Measurements from ENCODE around the gene ARL4C.
"Not testable (repeated sequence)": the region's sequence is repeated elsewhere in the genome, so short reads cannot be mapped to it uniquely, and the experiment has no call there.

The ARL4C gene

GRCh38 chr2:234469251-234469845, 27.5 kb downstream of the ARL4C start:
- no peak overlapping the region for H3K27ac Mint-ChIP-seq
- peaks cover 2% of the 10 kb centered on the region for H3K9me3 Mint-ChIP-seq
- H3K4me1 Mint-ChIP-seq, result peaks cover 5% of the 10 kb centered on the region
- peak; percentile 60 for ATAC-seq
- H3K36me3 Mint-ChIP-seq, result no peaks in the 10 kb centered on the region
- H3K27me3 Mint-ChIP-seq, result no peaks in the 10 kb centered on the region
- no peak overlapping the region for H3K4me3 Mint-ChIP-seq

- Mint-ChIP-seq H3K4me3 (no peak overlapping the region), H3K36me3 (no peaks in the 10 kb centered on the region), H3K4me1 (peaks cover 5% of the 10 kb centered on the region), H3K27ac (no peak overlapping the region), H3K9me3 (no peaks in the 10 kb centered on the region), H3K27me3 (no peaks in the 10 kb centered on the region)
- no peak for ATAC-seq
These were observed 28.4 kb downstream of the ARL4C start for GRCh38 chr2:234468503-234468902.

GRCh38 chr2:234467289-234467688, 29.6 kb downstream of the ARL4C start:
- Mint-ChIP-seq H3K4me3 (no peak overlapping the region), H3K27me3 (no peaks in the 10 kb centered on the region), H3K27ac (no peak overlapping the region), H3K4me1 (peaks cover 5% of the 10 kb centered on the region), H3K36me3 (no peaks in the 10 kb centered on the region), H3K9me3 (no peaks in the 10 kb centered on the region)
- ATAC-seq, result no peak

- H3K27ac Mint-ChIP-seq, result no peak overlapping the region
These were observed 32.6 kb downstream of the ARL4C start for GRCh38 chr2:234464291-234464645.

GRCh38 chr2:234463626-234464290, 33.1 kb downstream of the ARL4C start:
- no peak overlapping the region for H3K27ac Mint-ChIP-seq
- H3K4me1 Mint-ChIP-seq, result peaks cover 11% of the 10 kb centered on the region
- no peak for ATAC-seq
- no peaks in the 10 kb centered on the region for H3K9me3 Mint-ChIP-seq
- H3K36me3 Mint-ChIP-seq, result no peaks in the 10 kb centered on the region
- no peaks in the 10 kb centered on the region for H3K27me3 Mint-ChIP-seq
- no peak overlapping the region for H3K4me3 Mint-ChIP-seq

More at GRCh38 chr2:234464291-234464645, 32.6 kb downstream of the ARL4C start:
- no peaks in the 10 kb centered on the region for H3K27me3 Mint-ChIP-seq
- peaks cover 11% of the 10 kb centered on the region for H3K4me1 Mint-ChIP-seq
- no peaks in the 10 kb centered on the region for H3K36me3 Mint-ChIP-seq
- no peaks in the 10 kb centered on the region for H3K9me3 Mint-ChIP-seq
- no peak for ATAC-seq
- no peak overlapping the region for H3K4me3 Mint-ChIP-seq

GRCh38 chr2:234462218-234462992, 34.5 kb downstream of the ARL4C start:
- no peak overlapping the region for H3K4me3 Mint-ChIP-seq
- no peak for ATAC-seq
- H3K27ac Mint-ChIP-seq, result no peak overlapping the region

GRCh38 chr2:234459401-234460009, 37.4 kb downstream of the ARL4C start:
- ATAC-seq, result no peak

More at GRCh38 chr2:234462218-234462992, 34.5 kb downstream of the ARL4C start:
- Mint-ChIP-seq H3K27me3 (no peaks in the 10 kb centered on the region), H3K36me3 (no peaks in the 10 kb centered on the region), H3K4me1 (peaks cover 6% of the 10 kb centered on the region), H3K9me3 (peaks cover 3% of the 10 kb centered on the region)

GRCh38 chr2:234458466-234458865, 38.4 kb downstream of the ARL4C start:
- Mint-ChIP-seq H3K4me1 (peaks cover 36% of the 10 kb centered on the region), H3K4me3 (no peak overlapping the region), H3K36me3 (no peaks in the 10 kb centered on the region), H3K27me3 (no peaks in the 10 kb centered on the region), H3K27ac (no peak overlapping the region), H3K9me3 (peaks cover 3% of the 10 kb centered on the region)
- no peak for ATAC-seq

More at GRCh38 chr2:234459401-234460009, 37.4 kb downstream of the ARL4C start:
- H3K9me3 Mint-ChIP-seq, result peaks cover 3% of the 10 kb centered on the region
- H3K27ac Mint-ChIP-seq, result no peak overlapping the region
- H3K36me3 Mint-ChIP-seq, result no peaks in the 10 kb centered on the region
- H3K4me1 Mint-ChIP-seq, result peaks cover 27% of the 10 kb centered on the region
- no peaks in the 10 kb centered on the region for H3K27me3 Mint-ChIP-seq
- no peak overlapping the region for H3K4me3 Mint-ChIP-seq

GRCh38 chr2:234457421-234457820, 39.5 kb downstream of the ARL4C start:
- peaks cover 47% of the 10 kb centered on the region for H3K4me1 Mint-ChIP-seq
- no peaks in the 10 kb centered on the region for H3K36me3 Mint-ChIP-seq
- H3K27ac Mint-ChIP-seq, result no peak overlapping the region
- H3K27me3 Mint-ChIP-seq, result no peaks in the 10 kb centered on the region
- H3K4me3 Mint-ChIP-seq, result no peak overlapping the region
- ATAC-seq, result no peak
- H3K9me3 Mint-ChIP-seq, result peaks cover 3% of the 10 kb centered on the region

GRCh38 chr2:234455246-234455645, 41.6 kb downstream of the ARL4C start:
- not testable (repeated sequence) for H3K27me3 Mint-ChIP-seq, H3K36me3 Mint-ChIP-seq, ATAC-seq, H3K4me3 Mint-ChIP-seq, H3K9me3 Mint-ChIP-seq
- Mint-ChIP-seq H3K4me1 (peaks cover 50% of the 10 kb centered on the region), H3K27ac (peak overlapping the region; percentile 28)

- Mint-ChIP-seq H3K4me1 (peaks cover 45% of the 10 kb centered on the region), H3K9me3 (peaks cover 3% of the 10 kb centered on the region), H3K27me3 (no peaks in the 10 kb centered on the region), H3K27ac (peak overlapping the region; percentile 28), H3K36me3 (no peaks in the 10 kb centered on the region), H3K4me3 (peak overlapping the region; percentile 14)
- peak; percentile 76 for ATAC-seq
These were observed 42.4 kb downstream of the ARL4C start for GRCh38 chr2:234454433-234454832.

- H3K9me3 Mint-ChIP-seq, result peaks cover under 1% of the 10 kb centered on the region
- H3K27me3 Mint-ChIP-seq, result no peaks in the 10 kb centered on the region
- H3K36me3 Mint-ChIP-seq, result no peaks in the 10 kb centered on the region
- peak overlapping the region; percentile 7 for H3K27ac Mint-ChIP-seq
- H3K4me3 Mint-ChIP-seq, result no peak overlapping the region
- H3K4me1 Mint-ChIP-seq, result peaks cover 48% of the 10 kb centered on the region
- no peak for ATAC-seq
These were observed 43.7 kb downstream of the ARL4C start for GRCh38 chr2:234453216-234453615.

GRCh38 chr2:234451852-234452625, 44.8 kb downstream of the ARL4C start:
- Mint-ChIP-seq H3K4me3 (no peak overlapping the region), H3K27ac (peak overlapping the region; percentile 7), H3K4me1 (peaks cover 59% of the 10 kb centered on the region), H3K9me3 (no peaks in the 10 kb centered on the region), H3K36me3 (no peaks in the 10 kb centered on the region), H3K27me3 (no peaks in the 10 kb centered on the region)
- no peak for ATAC-seq

GRCh38 chr2:234451242-234451641, 45.6 kb downstream of the ARL4C start:
- ATAC-seq, result no peak

More at GRCh38 chr2:234451242-234451641, 45.6 kb downstream of the ARL4C start:
- Mint-ChIP-seq H3K4me1 (peaks cover 62% of the 10 kb centered on the region), H3K9me3 (no peaks in the 10 kb centered on the region), H3K27ac (peak overlapping the region; percentile 7), H3K27me3 (no peaks in the 10 kb centered on the region), H3K4me3 (no peak overlapping the region), H3K36me3 (no peaks in the 10 kb centered on the region)

Measured in stimulated activated memory B cell treated with anti-CD40 and anti-IgM and Interleukin-4, amounts not matched to agents 10 μg/mL and 1 μg/mL and 100 μg/mL, for 72 hours (primary cell).